GM21737 (cell line): ENCODE results near the gene WDR82.

Source experiments
- ATAC-seq: cut with Tn5 transposase; IDR thresholded peaks from one replicate; pipeline ENCODE4 v1.9.1; 2021; ENCODE audit warnings: mild to moderate bottlenecking, moderate library complexity; ENCODE audit not compliant: unreplicated experiment

Gene WDR82

GRCh38 chr3:52259448-52259847, 19.0 kb downstream of the WDR82 start:
- ATAC-seq: no peak

GRCh38 chr3:52259035-52259434, 19.4 kb downstream of the WDR82 start:
- no peak for ATAC-seq

GRCh38 chr3:52257911-52258310, 20.5 kb downstream of the WDR82 start:
- no peak for ATAC-seq

GRCh38 chr3:52256622-52257021, 21.8 kb downstream of the WDR82 start:
- ATAC-seq: no peak

GRCh38 chr3:52256159-52256558, 22.3 kb downstream of the WDR82 start:
- no peak for ATAC-seq

GRCh38 chr3:52254608-52255007, 23.8 kb downstream of the WDR82 start:
- no peak for ATAC-seq

GRCh38 chr3:52253314-52254304, 24.8 kb downstream of the WDR82 start:
- peak; percentile 76 for ATAC-seq

GRCh38 chr3:52250122-52250521, 28.3 kb downstream of the WDR82 start:
- no peak for ATAC-seq

- no peak for ATAC-seq
Measured at GRCh38 chr3:52249683-52250082, 28.8 kb downstream of the WDR82 start.

- no peak for ATAC-seq
Measured at GRCh38 chr3:52248816-52249547, 29.5 kb downstream of the WDR82 start.

GRCh38 chr3:52248165-52248541, 30.3 kb downstream of the WDR82 start:
- ATAC-seq: no peak

GRCh38 chr3:52247409-52248164, 30.9 kb downstream of the WDR82 start:
- no peak for ATAC-seq

GRCh38 chr3:52246728-52247408, 31.6 kb downstream of the WDR82 start:
- no peak for ATAC-seq

- ATAC-seq: no peak
Measured at GRCh38 chr3:52246264-52246620, 32.2 kb downstream of the WDR82 start.

- peak; percentile 28 for ATAC-seq
Measured at GRCh38 chr3:52245322-52246263, 32.9 kb downstream of the WDR82 start, which contains the start of gene PPM1M. PPM1M (plus strand) TSS chr3:52245759; CDS start chr3:52245825, 66 bp downstream.

- peak; percentile 38 for ATAC-seq
Measured at GRCh38 chr3:52243791-52244628, 34.4 kb downstream of the WDR82 start.

- no peak for ATAC-seq
Measured at GRCh38 chr3:52242039-52242438, 36.4 kb downstream of the WDR82 start.

- ATAC-seq: no peak
Measured at GRCh38 chr3:52240886-52241370, 37.5 kb downstream of the WDR82 start.
